ENCODE data around the gene DMD.
A peak's percentile ranks its signal among the peaks of the same experiment; 100 is the strongest.
"Not testable (repeated sequence)": the region's sequence is repeated elsewhere in the genome, so short reads cannot be mapped to it uniquely, and the experiment has no call there.

The DMD gene

DNA sequence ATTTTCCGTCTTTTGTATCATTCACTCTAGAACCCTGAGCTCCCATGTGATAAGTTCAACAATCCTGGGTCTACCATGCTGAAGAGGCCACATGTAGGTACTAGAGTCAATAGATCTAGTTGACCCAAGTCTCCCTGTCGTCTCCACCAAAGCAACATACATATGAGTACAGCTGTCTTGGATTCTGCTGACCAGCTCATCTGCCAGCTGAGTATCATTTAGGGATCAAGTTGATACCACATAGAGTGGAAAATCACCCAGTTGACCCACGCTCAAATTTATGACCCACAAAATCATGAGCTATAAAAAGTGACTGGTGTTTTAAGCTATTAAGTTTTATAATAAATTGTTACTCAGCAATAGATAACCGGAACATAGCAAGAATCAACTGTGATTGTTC, 61.8 kb downstream of the DMD start:
- no peak for DNase-seq

DNA sequence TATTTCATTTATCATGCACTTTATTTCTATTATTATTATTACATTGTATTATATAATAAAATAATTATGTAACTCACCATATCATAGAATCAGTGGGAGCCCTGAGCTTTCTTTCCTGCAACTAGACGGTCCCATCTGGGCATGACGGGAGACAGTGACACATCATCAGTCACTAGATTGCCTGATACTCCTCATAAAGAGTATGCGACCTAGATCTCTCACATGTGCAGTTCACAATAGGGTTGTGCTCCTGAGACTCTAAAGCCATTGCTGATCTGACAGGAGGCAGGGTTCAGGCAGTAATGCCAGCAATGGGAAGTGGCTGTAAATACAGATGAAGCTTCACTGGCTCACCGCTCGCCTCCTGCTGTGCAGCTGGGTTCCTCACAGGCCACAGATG, 62.3 kb downstream of the DMD start:
- no peak for DNase-seq

DNA sequence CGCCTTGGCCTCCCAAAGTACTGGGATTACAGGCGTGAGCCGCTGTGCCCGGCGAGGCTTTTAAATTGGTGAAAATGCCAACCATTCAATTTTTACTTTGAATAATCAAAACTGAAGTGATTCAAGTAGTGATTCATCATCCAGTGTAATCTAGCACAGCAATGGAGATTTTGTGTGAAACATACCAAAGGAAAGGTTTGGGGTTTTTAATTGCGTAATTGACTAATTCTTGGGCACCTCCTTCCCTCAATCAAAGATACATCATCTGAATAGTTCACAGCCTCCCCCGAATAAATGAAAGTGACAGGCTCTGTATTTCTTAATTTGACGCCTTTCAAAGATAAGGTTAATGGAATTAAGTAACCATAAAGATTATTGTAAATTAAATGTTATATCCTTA, 69.0 kb downstream of the DMD start:
- DNase-seq: no peak

DNA sequence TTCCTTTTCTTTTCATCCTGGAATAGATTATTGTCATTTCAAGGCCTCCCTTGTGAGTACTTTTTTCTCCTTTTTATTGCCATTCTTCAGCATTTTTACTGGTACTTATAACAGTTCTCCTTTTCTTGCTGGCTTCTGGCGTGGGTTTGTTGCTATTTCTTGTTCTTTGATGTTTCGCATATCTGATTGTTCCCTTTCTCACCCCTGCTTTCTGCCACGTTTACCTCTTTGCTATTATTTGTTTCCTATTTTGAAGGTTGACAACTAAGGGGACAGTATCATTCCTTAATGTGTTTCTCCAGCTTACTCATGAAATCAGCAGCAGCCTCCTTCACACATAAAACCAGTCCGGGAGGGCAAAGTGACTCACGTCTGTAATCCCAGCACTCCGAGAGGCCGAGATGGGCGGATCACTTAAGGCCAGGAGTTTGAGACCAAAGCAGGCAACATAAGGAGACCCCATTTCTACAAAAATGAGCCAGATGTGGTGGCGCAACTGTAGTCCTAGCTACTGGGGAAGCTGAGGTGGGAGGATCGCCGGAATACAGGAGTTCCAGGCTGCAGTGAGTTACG, 72.6 kb downstream of the DMD start:
- DNase-seq: no peak

DNA sequence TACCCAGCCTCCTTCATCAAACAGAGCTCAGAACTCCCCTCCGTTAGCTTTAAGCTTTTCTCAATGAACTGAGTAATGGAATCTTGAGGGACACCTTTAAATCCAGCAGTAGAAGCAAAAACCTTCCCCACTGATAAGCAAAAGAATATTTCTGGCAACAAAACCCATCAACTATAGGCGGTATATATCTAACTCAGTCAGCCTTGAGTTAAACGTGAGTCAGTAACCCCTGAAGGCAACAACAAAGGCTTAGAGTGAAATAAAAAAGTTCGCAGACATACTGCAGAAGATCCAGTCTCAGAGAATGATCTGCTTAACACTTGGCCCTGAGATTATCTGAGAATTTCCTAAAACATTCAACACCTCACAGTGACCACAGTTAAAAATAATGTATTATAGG, 77.2 kb downstream of the DMD start:
- no peak for DNase-seq

DNA sequence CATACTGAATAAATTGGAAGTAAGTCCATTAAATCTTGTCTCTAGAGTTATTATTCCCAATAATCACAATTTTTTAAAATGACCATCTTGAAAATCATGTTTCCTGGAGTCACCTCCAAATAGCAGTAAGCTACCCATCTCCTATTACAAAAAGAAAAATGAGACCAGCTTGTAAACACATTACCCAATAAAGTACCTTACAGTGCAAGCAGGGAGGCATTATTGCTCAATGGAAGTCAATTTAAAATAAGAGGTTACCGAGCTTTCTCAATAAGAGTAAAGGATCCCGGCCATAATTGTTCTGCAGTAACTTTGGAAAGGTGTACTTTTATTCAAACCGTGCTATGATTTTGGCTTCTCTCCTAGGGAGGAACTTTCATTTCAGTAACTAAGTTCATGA, 78.0 kb downstream of the DMD start:
- no peak for DNase-seq

DNA sequence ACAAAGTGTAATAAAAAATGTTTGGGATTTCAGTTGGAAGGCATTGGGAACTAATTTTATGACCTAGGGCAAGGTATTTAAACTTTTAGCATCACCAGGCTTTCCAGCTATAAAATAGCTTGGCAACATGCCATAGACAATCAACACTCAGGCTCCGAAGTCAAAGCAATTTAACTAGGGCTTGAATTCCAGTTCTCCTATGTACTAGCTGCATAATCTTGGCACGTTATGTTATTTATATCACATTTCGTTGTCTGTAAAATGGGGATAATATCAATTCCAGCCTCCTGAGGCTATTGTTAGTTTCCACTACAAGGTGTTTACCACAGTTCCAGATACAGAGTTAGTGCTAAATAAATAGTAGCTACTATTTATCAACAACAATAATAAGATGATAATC, 78.8 kb downstream of the DMD start:
- DNase-seq: peak in 1 of 2 experiments; percentile 13

DNA sequence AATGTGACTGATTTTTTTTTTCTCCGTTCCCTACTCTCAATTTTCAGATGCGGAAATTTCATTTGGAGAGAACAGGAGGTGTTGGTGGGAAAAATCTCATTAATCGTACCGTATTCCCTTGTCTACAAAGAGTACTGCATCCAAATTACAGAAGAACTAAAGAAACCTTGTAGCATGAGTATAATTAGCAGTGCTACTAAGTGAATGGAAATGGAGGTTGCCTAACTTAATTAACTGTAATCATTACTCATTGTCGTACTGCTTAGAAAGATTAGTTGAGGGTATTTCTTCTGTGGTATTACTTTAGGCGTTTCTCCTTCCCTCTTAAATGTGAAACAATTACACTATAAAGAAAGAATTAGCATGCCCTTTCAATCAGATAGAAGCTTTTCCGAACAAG, 81.7 kb downstream of the DMD start:
- DNase-seq: no peak

DNA sequence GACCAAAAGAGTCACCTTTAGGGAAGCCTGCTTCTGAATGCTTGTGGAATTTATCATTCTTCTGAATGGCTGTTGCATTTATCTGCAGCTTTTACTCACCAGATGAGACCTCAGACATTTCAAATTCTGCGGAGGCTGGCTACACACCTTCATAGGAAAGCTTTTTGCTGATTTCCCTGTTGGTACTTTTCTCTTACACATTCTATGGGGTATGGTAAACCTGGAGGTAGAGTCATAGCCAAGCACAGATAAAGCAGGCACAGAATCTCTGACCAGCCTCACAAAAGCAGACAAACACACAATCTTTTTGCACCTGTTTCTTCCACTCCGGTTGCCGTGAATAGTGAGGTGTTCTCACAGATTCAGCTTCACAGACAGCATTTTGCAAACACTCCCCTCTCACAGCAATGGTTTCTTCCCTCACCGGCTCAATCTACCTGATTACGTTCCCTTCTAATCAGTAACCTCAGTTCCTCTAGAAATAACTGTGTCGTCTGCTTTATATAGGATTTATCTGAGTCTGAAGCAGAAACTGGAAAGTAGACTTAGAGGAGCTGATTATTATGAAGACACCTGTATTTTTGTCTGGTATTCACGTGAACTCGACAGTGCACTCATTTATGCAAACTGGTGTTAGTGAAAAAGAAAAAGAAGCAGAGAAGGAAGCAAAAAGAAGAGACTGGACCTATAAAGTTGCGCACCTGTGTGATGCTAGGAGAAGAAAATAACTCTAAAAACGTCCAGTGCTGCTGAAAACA, 83.1 kb downstream of the DMD start:
- no peak for DNase-seq

DNA sequence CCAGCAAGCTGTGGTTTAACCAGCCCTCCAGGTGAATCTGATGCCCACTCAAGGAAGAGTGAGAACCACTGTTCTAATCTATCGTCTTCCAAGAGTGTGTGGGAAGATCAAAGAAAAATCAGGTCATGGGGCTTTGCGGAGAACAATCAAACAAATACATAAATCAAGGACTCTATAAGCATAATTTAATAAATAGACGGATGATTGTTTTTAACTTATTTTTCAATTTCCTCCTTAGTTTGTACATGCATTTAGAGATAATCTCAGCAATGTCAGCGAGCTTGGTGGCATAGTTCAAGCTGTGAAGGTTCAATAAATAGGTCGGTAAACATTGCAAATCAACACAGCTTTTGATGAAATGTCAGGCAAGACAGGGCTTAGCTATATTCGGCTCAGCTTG, 84.9 kb downstream of the DMD start:
- no peak for DNase-seq

DNA sequence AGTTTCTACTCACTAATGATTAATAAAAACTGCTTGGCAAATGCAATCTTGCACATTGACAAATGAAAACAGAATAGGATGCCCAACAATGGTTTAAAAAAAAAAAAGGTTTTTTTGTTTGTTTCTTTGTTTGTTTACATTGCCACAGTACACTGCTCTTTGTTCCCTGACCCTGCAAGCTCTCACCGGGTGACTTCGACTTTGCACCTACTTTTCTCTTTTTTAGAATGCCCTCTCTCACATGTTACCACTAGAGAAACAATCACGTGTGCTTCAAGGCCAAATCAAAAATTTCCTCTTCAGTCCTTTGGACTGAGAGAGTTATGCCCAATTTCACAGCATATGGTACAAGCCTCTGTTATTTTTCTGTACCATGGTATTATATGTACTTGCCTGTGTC, 101.5 kb downstream of the DMD start:
- no peak for DNase-seq

DNA sequence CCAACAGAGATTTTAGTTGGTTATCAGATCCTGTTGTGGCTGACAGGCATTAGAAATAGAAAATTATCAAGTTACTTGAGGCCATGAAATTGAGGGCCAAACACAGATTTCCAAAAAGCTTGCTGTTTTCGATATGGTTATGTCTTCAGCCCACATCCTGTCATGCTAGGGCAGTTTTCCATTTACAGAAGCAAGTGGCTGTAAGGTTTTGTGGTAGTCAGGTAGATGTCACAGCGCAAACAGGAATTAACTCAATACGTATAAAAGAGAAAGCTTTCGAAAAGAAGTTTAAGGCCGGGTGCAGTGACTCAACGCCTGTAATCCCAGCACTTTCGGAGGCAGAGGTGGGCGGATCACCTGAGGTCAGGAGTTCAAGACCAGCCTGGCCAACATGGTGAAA, 104.6 kb downstream of the DMD start:
- no peak for DNase-seq

DNA sequence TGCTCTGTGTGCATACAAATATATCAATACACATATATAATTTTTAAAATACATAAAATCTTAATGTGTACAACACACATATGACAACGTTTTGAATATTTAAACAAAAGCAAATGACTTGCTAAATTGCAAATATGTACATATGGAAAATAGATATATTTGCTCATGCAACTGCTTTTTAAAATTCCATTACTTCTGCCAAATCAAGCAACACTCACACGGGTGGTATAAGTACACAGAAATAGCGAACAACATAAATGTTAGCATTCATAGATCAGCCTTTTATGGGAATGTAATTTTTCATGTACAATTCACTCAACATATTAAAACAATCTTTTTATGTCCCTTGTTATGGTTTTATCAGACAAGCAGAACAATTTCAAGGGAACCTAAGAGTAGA, 116.3 kb downstream of the DMD start:
- no peak for DNase-seq

DNA sequence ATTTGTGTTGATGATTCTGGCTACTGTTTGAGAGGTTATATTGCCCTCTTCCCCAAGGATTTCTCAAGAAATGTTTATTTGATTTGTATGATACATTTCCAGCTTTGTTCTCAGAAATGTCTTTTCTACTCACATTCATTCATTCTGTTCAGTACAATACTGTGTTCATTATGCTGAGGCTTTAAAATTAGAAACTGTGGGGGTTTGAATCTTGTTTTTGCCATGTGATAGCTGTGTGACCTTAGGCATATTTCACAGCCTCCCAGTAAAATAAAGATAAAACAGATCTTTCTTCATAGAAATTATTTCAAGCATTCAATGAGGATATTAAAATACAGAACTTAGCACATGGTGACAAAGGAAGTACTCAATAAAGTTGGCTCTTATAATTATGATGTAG, 123.9 kb downstream of the DMD start:
- DNase-seq: no peak

DNA sequence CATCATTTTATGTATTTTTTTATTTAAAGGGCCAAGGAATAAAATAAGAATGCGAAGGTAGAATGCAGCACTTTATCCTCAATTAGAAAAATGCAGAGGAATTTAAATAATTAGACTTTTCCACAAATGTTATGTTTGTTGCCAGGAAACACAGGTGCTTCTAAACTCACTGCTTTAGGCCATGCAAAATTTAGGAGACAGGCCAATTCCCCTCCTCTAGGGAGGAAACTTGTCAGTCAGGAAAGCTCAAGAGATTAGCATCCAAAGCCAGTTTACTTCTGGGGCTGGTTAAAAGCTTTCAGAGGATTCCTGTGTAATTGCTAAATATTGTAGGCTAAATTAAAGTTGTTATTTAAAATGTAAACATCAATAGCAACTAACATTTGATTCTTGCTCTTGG, 124.5 kb downstream of the DMD start:
- DNase-seq: no peak

DNA sequence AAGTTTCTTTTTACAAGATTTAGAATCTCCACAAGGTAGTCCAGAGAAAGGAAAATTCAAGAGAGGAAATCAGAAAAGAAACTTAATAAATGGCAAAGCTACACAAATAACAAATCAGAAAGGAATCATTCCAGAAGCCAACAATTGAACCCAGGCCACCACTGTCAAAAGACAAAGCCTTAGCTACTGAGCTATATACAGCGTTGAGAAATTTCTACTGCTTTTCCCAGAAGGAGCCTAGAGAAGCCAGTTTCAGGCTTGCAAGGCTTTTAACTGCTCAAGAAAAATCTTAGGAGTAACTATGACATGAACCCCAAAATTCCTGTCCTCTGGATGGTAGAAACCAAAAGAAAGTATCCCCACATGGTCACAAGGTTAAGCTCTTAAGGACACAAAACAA, 129.0 kb downstream of the DMD start:
- no peak for DNase-seq

DNA sequence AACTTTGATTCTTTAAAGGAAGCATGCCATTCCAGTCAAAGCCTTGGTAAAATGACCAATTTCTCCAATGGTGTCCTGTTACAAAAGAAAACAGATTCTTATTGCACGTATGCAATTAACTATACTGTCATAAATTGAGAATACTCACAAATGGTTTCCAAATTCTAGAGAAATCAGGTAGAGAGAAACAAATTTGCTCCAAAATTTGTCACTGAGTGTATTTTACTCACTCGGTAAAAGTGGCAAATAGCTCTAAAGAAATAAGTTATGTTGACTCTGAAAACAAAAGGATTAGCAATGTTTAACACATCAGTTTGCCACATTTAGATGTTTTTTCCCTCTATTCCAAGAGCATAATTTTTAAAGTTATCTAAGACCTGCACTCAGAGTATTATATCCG, 133.1 kb downstream of the DMD start:
- no peak for DNase-seq

DNA sequence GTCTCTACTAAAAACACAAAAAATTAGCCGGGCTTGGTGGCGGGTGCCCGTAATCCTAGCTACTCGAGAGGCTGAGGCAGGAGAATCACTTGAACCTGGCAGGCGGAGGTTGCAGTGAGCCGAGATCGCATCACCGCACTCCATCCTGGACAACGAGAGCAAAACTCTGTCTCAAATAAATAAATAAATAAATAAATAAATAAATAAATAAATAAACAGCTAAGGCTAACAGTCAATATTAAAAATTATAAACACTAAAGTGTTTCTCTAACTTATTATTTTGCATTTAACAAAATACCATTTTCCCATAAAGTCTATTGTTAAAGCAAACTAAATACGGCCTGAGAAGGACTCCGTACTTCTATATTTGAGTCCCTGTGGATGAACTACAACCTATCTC, 137.7 kb downstream of the DMD start:
- DNase-seq: not testable (repeated sequence)

DNA sequence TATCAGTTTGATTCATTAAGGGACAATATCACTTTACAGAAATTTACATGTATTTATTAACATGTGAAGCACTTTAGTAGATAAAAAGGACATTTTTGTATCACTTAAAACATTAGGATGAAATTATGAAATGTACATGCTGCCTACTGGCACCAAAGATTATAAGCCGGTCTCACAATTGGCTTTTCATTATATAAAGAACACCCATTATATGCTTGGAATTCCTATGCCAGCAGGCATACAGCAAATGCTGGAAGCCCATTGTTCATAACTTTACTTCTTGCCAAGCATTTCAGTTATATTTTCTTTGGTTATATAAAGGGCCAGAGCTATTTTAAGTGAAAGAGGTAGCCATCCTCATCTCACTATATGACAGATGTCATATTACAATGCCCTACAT, 145.9 kb downstream of the DMD start:
- no peak for DNase-seq

DNA sequence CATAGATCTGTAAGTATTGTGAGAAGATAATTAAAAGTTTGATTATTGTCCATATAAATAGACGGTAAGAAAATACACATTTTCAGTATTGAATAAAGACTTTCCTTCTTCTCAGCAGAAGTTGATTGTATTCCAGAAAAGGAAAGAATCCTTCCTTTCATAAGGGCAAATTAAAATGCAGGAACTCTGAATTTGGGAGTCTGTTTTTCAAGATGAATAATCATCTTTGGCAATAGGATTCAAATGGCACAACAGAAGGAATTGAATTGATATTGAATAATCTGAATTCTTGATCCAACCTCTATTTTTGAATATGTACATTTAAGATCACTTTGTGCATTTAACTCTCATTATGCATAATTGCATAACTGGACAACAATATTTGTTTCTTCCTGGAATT, 149.3 kb downstream of the DMD start:
- DNase-seq: no peak

DNA sequence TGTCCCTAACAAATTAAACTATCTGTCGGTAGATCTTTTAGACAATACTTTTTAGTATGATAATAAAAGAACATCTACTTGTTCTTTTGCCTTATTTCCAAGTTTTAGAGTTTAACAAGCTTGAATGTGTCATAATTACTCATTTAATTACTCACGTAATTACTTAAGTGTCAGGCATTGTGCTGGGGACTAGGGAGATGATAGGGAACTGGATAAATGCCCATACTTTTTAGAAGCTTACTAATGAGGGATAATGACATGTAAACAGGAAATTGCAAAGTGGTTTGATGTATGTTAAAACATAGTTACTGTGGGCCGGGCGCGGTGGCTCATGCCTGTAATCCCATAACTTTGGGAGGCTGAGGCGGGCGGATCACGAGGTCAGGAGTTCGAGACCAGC, 158.3 kb downstream of the DMD start:
- DNase-seq: no peak

DNA sequence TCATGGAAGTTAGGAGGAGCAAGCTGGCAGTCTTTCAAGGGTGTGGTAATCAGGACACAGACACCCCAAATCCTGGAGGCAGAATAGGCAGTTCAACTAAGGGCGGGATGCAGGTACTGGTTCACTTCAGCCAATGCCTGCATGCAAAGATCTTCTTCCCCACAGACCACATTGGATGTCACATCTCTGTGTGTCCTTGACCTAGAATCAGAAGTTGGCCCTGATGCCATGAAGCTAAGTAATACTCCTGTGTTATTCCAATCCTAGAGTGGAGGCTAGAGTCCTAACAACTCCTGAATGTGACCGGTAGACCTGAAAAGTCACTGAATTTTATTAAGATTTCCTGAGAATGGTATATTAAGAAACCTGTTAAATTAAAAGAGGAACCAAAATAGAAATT, 165.5 kb downstream of the DMD start:
- DNase-seq: no peak

DNA sequence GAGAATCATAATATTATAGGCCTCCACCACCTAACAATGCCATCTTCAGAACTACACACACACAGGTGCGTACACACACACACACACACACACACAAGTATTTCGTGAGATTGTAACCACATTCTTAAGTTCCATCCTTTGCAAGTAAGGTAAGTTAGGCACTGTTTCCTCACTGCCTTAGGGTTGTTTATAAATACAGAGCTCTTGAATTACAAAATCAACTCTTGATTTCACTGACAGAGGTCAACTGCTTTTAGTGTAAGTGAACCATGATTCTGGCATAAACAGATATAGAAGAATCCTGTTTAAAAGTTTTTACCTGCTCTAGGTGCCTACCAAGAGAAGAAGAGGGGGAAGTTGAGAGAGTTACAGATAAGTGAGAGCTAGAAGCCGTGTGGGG, 166.1 kb downstream of the DMD start:
- no peak for DNase-seq

DNA sequence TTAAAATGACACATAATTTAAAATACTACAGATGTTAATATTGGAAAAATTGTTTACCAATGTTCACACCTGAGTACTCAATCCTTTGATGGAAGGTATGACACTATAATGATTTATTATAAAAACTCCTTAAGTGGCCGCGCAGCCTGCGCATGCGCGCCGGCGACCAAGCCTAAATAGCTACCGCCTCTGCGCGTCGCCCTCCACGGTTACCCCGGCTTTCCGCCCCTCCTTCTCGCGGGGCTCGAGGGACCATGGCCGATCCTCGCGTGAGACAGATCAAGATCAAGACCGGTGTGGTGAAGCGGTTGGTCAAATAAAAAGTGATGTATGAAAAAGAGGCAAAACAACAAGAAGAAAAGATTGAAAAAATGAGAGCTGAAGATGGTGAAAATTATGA, 170.2 kb downstream of the DMD start:
- DNase-seq: no peak

DNA sequence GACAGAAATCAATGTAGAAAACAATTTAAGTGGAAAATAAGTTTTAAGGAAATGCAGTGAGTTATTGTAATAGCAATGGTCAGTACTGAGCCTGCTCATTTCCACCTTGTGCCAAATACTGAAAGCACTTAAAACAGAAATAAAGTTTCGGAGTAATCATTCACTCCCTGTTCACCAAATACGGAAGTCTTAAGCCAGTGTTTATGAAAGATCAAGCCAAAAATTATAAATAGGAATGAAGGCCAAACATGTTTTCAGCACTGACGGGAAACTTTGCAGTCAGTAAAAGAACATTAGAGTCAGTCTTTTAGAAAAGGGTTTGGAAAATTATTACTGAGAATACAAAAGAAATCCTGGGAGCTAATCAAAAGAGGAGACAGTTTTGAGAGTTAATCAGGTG, 178.6 kb downstream of the DMD start:
- DNase-seq: no peak
